Measurements from ENCODE around the gene NEK1. TPM values are rescaled to one million over a fixed set of nuclear protein-coding genes. Genes with fewer than 3 reads are reported as not detected.

The NEK1 gene
- total RNA-seq, 2 donors from 2014 or later: 12.2 to 15.1 TPM

- no peak overlapping the region for H3K9ac ChIP-seq (ENCODE audit: extremely low read depth, low read length, poor library complexity, severe bottlenecking)
- H3K9me3 Mint-ChIP-seq: no peaks in the 10 kb centered on the region
- TF ChIP-seq, protein P1, sequence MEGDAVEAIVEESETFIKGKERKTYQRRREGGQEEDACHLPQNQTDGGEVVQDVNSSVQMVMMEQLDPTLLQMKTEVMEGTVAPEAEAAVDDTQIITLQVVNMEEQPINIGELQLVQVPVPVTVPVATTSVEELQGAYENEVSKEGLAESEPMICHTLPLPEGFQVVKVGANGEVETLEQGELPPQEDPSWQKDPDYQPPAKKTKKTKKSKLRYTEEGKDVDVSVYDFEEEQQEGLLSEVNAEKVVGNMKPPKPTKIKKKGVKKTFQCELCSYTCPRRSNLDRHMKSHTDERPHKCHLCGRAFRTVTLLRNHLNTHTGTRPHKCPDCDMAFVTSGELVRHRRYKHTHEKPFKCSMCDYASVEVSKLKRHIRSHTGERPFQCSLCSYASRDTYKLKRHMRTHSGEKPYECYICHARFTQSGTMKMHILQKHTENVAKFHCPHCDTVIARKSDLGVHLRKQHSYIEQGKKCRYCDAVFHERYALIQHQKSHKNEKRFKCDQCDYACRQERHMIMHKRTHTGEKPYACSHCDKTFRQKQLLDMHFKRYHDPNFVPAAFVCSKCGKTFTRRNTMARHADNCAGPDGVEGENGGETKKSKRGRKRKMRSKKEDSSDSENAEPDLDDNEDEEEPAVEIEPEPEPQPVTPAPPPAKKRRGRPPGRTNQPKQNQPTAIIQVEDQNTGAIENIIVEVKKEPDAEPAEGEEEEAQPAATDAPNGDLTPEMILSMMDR (conservative IDR thresholded peaks at IDR 0.05): no peak
- no peaks in the 10 kb centered on the region for H3K36me3 ChIP-seq (ENCODE audit: control insufficient read depth, insufficient read depth, low read length)
- no peak overlapping the region for H3K27ac Mint-ChIP-seq
- no peaks in the 10 kb centered on the region for H3K4me1 ChIP-seq (ENCODE audit: control insufficient read depth, insufficient read depth, low read length)
- 88% methylated on average over 1 of the region's 1 CpG; no CpG with 5 or more reads in 1 of the 2 experiments for WGBS, 2 experiments (ENCODE audit: insufficient coverage in 1 of 2, insufficient read length in 1 of 2)
- DNase-seq: no peak
- H3K4me1 Mint-ChIP-seq: peaks cover 6% of the 10 kb centered on the region
- H3K4me3 Mint-ChIP-seq: no peak overlapping the region
- H3K27ac ChIP-seq (ENCODE audit: low read depth, low read length): no peak overlapping the region
- no peaks in the 10 kb centered on the region for H3K9me3 ChIP-seq (ENCODE audit: control insufficient read depth, low read length)
- no peak overlapping the region for H3K4me3 ChIP-seq (ENCODE audit: low read length)
- H3K27me3 ChIP-seq (ENCODE audit: control insufficient read depth, insufficient read depth, low read length, poor library complexity, severe bottlenecking): no peaks in the 10 kb centered on the region
- peaks cover 2% of the 10 kb centered on the region for H3K36me3 Mint-ChIP-seq (ENCODE audit: low read depth)
- no peaks in the 10 kb centered on the region for H3K27me3 Mint-ChIP-seq (ENCODE audit: insufficient read depth)
Observed at GRCh38 chr4:169417629-169418282, 194.6 kb downstream of the NEK1 start.

GRCh38 chr4:169416997-169417396 is 195.4 kb downstream of the NEK1 start:
- H3K4me3 Mint-ChIP-seq: no peak overlapping the region
- TF ChIP-seq, protein P1 (conservative IDR thresholded peaks at IDR 0.05): no peak
- H3K36me3 ChIP-seq (ENCODE audit: control insufficient read depth, insufficient read depth, low read length): no peaks in the 10 kb centered on the region
- peaks cover 6% of the 10 kb centered on the region for H3K4me1 Mint-ChIP-seq
- H3K27me3 ChIP-seq (ENCODE audit: control insufficient read depth, insufficient read depth, low read length, poor library complexity, severe bottlenecking): no peaks in the 10 kb centered on the region
- no peak overlapping the region for H3K4me3 ChIP-seq (ENCODE audit: low read length)
- H3K36me3 Mint-ChIP-seq (ENCODE audit: low read depth): peaks cover 2% of the 10 kb centered on the region
- H3K9me3 ChIP-seq (ENCODE audit: control insufficient read depth, low read length): no peaks in the 10 kb centered on the region
- no peak overlapping the region for H3K27ac ChIP-seq (ENCODE audit: low read depth, low read length)
- H3K27me3 Mint-ChIP-seq (ENCODE audit: insufficient read depth): no peaks in the 10 kb centered on the region
- DNase-seq: no peak
- H3K27ac Mint-ChIP-seq: no peak overlapping the region
- H3K4me1 ChIP-seq (ENCODE audit: control insufficient read depth, insufficient read depth, low read length): no peaks in the 10 kb centered on the region
- no peak overlapping the region for H3K9ac ChIP-seq (ENCODE audit: extremely low read depth, low read length, poor library complexity, severe bottlenecking)
- no peaks in the 10 kb centered on the region for H3K9me3 Mint-ChIP-seq

DNA sequence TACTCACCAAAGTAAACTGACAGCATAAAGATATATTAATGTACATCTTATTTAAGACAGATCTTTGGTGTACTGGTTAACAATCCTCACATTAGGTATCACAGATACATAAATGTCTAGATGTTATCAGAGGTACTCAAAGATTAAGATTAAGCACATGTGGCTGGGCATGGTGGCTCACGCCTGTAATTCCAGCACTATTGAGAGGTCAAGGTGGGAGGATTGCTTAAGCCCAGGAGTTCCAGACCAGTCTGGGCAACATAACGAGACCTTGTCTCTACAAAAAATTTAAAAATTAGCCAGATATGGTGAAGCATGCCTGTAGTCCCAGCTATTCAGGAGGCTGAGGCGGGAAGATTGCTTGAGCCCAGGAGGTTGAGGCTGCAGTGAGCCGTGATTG is 195.9 kb downstream of the NEK1 start:
- Mint-ChIP-seq H3K36me3 (ENCODE audit: low read depth) (peaks cover 1% of the 10 kb centered on the region), H3K4me1 (peaks cover 6% of the 10 kb centered on the region), H3K27ac (no peak overlapping the region), H3K27me3 (ENCODE audit: insufficient read depth) (no peaks in the 10 kb centered on the region), H3K9me3 (no peaks in the 10 kb centered on the region), H3K4me3 (no peak overlapping the region)
- TF ChIP-seq, protein P1 (conservative IDR thresholded peaks at IDR 0.05): no peak
- Histone ChIP-seq H3K36me3 (ENCODE audit: control insufficient read depth, insufficient read depth, low read length) (no peaks in the 10 kb centered on the region), H3K9ac (ENCODE audit: extremely low read depth, low read length, poor library complexity, severe bottlenecking) (no peak overlapping the region), H3K27ac (ENCODE audit: low read depth, low read length) (no peak overlapping the region), H3K4me3 (ENCODE audit: low read length) (no peak overlapping the region), H3K27me3 (ENCODE audit: control insufficient read depth, insufficient read depth, low read length, poor library complexity, severe bottlenecking) (no peaks in the 10 kb centered on the region), H3K4me1 (ENCODE audit: control insufficient read depth, insufficient read depth, low read length) (no peaks in the 10 kb centered on the region), H3K9me3 (ENCODE audit: control insufficient read depth, low read length) (no peaks in the 10 kb centered on the region)
- no peak for DNase-seq
- 91 to 100% methylated on average over 1 to 4 of the region's 4 CpGs for WGBS, 2 experiments (ENCODE audit: insufficient coverage in 1 of 2, insufficient read length in 1 of 2)

Measured in endodermal cell (in vitro differentiated cells).